Hematopoietic multipotent progenitor cell (in vitro differentiated cells): ENCODE measurements around the gene IFIT1. TPM values are rescaled to one million over a fixed set of nuclear protein-coding genes. Genes with fewer than 3 reads are reported as not detected.
"Not testable (repeated sequence)": the region's sequence is repeated elsewhere in the genome, so short reads cannot be mapped to it uniquely, and the experiment has no call there.

Experiments
- DNase-seq, 3 donors: peaks; one replicate each; pipeline ENCODE4 v3.0.0-alpha.2; 2011 to 2015; ENCODE audit warnings: low read depth in 2 of 3, low spot score in 2 of 3
- total RNA-seq: library from RNA; depleted of rRNA; stranded (reverse); fragments of >200 nt; gene quantifications from one replicate; pipeline ENCODE4 v1.2.3, GENCODE V29; 2012

The IFIT1 gene, protein sequence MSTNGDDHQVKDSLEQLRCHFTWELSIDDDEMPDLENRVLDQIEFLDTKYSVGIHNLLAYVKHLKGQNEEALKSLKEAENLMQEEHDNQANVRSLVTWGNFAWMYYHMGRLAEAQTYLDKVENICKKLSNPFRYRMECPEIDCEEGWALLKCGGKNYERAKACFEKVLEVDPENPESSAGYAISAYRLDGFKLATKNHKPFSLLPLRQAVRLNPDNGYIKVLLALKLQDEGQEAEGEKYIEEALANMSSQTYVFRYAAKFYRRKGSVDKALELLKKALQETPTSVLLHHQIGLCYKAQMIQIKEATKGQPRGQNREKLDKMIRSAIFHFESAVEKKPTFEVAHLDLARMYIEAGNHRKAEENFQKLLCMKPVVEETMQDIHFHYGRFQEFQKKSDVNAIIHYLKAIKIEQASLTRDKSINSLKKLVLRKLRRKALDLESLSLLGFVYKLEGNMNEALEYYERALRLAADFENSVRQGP
- 4.6 TPM for total RNA-seq

DNA sequence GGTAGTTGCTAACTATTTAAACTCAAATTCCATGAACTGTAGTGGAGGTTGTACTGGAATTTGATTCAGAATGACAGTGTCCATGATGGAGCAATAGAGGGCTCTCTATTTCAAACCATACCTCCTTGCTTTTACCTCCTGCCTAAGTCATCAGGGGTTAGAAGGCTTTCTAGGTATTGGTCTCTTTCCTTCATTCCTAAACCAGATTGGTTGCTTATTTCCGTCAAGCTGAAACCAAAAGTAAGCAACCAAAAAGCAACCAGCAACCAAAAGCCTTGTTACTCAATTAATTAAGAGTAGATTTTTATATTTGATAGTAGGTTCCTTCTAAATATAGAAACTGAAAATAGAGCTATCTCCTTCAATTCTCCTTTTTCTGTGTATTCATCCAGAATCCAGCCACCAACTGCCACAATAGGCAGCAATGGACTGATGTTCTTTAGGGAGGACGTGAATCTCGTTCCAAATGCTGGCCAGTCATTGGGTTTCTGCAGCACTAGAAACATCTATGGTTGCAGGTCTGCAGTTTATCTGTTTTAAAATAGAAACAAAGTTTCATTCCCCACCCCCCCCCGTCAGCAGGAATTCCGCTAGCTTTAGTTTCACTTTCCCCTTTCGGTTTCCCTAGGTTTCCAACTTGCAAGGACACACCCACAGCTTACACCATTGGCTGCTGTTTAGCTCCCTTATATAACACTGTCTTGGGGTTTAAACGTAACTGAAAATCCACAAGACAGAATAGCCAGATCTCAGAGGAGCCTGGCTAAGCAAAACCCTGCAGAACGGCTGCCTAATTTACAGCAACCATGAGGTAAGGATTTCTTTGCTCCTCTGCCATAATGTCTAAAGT, at the start of gene IFIT1:
Gene IFIT1 (plus strand): TSS at position 717 of the 850 bp plus-strand sequence. CDS start 90 bp downstream, at position 807.
- peak; percentile 43 to 81 (median 80) for DNase-seq

DNA sequence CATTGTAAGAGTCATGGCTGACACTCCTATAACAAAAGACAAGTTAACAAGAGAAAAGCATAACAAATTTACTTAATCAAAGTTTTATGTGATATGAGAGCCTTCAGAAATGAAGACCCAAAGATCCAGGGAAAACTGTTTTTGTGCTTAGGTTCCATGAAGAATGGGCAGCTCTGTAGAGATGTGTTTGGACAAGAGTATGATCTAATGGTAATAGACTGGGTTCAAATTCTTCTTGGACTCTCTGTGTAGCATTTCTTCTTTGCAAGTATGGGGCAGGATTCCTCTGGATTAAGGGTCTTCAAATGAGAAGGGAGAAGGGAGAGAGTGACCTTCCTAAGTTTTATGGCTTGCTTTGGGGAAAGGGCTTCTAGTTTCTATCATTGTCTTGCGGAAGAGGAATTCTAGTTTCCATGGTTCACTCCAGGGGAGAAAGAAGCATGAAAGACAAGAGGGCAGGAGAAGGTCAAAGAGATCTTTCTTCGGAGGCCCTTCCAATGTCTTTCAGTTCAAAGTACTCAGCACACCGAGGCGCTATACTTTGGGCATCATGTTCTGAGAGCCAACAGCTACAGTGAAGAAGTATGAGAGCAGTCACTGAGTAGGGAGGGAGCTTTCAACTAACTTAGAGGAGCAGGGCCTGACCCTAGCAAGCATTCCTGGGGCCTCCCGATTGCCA, 49.2 kb upstream of the IFIT1 start:
- no peak for DNase-seq

DNA sequence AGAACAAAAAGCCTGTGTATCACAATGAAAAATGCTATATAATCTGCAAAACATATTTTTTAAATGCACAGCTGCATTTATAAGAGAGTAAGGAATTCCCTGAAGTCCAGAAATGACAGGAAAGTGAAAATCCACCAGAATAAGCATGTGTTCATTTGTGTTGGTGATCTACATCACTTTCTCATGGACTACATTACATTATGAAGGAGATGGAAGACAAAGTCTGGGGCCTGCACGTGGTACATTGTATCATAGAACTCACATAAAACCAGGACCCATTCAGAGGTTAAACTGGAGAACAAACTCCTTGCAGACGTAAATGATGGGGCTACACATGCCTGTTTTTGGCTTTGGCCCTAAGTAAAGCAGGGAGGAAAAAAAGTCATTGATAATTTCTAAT, 48.3 kb upstream of the IFIT1 start:
- DNase-seq, result no peak

DNA sequence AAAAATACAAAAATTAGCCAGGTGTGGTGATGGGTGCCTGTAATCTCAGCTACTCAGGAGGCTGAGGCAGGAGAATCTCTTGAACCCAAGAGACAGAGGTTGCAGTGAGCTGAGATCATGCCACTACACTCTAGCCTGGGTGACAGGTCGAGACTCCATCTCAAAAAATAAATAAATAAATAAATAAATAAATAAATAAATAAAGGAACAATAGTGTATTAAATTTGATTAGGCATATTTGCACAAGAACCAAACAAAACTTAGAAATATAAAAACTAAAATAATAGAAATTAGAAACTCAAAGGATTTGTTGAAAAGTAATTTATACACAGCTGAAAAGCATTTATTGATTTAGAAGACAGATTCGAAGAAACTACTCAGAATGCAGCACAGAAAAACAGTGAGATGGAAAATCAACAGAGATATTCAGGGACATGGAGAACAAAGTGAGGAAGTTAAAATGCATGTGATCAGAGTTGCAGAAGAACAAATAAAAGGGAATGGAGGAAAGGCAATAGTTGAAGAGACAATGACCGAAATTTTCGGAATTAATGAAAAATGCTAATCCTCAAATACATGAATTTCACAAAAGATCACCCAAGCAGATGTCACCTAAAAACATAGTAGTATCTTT, 46.9 kb upstream of the IFIT1 start:
- no peak for DNase-seq

DNA sequence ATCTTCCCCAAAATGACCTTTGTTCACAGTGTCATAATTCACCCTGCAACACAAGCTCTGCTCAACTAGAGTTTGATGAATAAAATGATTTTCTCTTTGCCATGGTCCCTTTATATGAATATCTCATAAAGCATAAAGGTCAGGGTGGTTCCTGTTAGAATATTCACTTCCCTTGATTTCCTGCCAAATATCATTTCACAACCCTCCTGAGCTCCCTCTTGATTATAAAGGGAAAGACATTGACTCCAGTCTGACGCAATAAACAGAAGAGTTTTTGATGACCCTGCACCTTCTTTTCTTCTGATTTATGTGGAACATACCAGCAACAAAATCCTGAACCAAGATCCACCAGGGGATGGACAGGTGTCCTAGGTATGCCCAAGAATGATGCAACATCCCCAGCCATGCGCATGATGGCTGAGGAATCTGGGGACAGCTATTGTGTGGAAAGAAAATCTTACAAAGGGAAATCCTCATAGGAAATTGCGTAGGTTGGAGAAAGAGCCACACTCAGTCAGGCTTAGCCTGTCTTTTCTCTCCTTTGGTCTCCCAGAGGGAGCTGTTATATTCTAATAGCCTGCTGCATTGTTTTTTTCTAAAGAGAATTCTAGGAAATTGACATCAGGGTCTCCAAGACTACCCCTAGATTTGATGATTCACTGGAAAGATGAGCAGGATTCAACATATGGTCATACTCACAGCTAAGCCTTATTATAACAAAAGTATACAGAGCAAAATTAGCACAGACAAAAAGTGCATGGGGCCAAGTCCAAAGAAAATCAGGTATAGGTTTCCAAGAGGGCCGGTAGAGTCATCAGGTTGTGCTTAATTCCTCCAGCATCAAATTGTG, 45.8 kb upstream of the IFIT1 start:
- DNase-seq, result no peak

DNA sequence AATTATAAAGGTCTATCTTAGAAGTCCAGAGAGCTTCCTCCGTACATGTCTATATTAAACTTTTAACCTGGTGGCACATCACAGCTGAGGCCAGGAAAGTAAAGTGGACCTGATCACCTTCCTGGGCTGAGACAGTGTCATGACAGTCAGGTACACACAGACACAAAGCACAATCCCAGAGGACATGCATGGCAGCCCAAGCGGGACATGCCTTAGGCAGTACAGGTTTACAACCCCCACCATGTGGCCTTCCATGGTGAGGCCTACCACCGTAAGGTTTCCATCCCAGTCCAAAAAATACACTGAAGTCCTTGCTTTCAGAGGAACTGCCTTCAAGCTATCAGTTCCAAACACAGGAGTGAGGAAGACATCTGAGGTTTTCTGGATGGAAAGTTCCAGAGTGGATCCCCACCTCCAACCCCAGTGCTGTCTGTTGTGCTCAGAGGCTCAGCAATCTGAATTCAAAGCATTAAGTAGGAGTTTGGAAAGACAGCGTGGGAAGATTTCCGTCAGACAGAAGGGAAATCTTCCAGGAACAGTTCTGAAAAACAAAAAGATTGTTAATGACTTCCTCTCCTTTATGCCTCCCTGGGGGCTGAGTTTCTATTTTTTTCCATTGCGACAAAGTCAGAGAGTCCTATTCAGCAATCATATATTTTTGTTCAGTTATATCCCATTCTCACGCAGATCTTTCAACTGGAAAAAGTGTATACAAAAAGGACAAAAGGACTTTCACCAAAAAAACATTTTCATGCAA, 44.5 kb upstream of the IFIT1 start:
- DNase-seq, result no peak

DNA sequence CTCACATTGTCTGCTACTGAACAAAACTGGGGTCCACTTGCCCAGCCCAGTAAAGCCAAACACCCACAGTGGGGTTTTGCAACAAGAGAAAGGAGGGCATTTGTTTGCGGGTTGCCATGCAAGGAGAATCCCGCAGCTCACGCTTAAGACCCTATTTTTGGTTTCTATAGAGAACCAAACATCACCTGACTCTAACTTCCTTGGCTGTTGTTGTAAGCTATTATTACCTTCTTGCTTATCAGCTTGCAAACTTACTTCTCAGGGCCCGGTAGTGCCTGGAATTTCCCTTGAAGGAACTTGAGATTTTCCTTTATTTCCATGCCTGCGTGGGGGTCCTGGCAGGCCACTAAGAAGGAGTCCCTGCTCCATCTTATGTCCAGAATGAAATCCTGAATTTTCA, 43.9 kb upstream of the IFIT1 start:
- no peak for DNase-seq

DNA sequence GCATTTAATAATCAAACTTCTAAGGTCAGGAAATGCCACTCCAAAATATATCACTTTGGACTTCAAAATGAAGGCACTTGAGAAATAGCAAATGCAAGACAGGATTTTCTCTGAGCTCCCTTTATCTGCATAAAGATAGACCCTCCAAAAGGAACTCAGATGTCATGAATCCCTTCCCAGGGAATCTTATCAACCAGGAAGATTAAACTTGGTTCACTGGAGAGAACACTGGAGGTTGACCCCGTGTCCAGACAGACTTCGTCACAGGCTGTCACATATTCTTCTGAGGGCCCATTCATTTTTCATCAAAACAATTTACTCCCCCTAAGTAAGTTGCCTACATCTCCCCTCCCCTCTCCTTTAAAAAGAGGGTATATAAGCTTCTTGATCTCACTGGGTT, 43.4 kb upstream of the IFIT1 start:
- DNase-seq, result no peak

DNA sequence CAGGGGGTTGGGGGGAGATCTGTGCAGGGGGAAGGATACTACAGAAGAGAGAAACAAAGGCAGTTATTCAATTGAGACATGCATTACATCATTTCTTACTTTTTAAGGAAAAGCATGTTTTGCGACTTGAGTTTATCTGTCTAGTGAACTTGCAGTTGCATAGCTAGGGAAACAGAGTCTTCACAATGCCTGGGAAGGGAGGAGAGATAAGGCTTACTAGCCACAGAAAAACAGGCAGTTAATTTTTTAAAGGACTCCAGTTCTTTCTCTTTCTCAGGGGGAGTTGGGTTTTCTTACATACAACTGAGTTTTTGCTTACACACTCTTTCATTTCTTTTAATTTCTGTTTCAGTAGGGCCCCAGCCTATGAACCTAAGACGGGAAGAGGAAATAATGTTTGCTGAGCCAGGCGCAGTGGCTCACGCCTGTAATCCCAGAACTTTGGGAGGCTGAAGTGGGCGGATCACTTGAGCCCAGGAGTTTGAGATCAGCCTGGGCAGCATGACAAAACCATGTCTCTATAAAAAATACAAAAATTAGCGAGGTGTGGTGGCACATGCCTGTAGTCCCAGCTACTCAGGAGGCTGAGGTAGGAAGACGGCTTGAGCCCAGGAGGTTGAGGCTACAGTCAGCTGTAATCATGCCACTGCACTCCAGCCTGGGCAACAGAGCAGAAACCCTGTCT, 41.6 kb upstream of the IFIT1 start:
- DNase-seq, result not testable (repeated sequence)

DNA sequence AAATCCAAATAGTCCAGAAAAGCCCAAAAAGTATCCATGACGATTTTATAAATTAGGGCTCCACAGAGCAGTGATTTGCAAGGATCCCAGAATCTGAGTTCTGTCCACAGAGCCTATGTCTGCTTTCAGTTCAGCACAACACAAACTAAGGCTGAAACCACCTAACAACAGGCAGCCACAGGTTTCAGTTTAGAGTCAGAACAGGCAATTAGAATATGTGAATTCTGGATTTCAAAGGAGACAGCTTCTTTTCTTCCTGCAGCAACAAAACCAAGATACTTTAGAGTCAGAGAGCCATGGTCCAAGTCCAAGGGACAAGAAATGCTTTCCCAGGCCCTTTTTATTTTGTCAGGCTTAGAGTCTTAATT, 41.0 kb upstream of the IFIT1 start:
- no peak for DNase-seq

DNA sequence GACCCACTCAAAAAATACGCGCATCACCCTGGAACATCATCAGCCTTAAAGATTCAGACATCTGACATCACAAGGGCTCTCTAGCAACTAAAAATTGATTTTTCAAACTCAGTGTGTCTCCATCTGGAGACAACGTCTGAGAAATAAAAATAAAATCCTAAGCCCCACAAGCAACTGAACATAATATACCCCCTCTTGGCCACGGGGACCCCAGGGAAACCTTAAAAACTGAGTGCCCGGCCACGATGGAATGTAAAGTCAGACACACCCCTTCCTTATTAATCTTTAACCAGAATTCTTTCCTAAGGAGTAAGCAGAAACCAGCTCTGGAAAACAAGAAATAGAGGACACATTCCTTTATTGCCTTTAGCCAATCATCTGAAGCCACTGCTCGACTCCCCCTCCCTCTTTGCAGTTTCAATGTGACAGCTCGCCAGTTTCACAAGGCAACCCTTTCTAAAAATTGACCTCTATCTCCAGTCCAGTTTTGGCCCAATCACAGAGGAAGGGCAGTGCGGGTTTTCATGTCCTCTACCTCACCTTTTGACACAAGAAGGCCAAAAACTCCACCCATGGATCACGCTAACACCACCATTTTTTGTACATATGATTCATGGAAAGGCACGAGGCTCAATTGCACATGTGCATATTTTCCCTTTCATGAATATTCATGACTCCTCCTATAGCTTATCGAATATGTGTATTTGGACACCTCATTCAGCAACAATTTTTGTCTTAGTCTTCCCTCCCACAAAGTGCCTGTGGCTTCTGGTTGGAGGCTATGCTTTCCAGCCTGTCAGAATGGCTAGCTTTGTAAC, 40.4 kb upstream of the IFIT1 start:
- DNase-seq, result no peak

DNA sequence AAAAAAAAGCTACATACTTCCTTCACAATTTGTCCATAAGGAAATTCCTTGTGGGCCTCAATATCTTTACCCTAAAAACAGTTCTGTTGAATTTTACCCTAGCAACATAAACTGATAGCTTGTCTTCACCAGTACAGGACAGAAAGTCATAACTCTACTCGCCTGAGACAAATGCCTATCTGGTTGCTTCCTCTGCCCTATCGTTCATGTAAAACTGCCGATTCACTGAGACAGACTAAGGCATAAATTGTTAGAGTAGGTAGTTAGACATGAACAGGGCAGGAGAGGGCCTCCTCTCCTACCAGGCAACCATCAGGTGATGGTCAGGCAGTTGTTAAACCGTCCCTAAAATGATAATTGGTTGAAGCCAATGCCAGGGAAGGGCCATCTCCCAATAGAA, 39.6 kb upstream of the IFIT1 start:
- DNase-seq, result no peak

DNA sequence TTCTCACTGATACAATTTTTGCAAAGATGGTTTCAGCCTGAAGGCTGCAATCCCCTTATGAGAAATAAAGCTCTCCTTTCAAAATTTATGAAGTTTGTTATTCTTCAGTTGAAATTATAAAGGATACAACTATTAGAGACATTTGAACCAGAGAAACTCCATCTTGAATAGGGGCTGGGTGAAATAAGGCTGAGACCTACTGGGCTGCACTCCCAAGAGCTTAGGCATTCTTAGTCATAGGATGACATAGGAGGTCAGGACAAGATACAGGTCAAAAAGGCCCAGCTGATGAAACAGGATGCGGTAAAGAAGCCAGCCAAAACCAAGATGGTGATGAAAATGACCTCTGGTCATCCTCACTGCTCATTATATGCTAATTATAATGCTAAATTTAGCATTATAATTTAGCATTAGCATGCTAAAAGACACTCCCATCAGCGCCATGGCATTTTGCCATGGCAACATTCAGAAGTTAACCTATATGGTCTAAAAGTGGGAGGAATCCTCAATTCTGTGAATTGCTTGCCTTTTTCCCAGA, 37.0 kb upstream of the IFIT1 start:
- no peak for DNase-seq

DNA sequence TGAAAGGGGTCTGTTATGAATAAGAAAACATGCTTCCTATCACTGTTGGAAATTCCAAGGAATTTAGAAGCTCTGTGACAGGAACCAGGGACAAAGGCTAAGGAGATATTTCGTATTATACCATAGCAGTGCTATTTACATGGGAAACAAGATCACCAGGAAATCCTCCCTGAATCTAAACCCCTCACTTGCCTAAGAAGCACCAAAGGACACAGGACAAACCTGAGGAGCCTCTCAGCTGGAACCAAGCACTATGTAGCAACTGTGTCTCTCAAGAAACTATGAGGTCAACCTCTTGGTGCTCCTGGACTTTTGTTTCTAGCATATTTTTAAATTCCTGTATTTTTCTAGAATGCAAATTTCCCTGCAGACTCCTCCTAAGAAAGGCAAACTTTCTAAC, 35.3 kb upstream of the IFIT1 start:
- no peak for DNase-seq

DNA sequence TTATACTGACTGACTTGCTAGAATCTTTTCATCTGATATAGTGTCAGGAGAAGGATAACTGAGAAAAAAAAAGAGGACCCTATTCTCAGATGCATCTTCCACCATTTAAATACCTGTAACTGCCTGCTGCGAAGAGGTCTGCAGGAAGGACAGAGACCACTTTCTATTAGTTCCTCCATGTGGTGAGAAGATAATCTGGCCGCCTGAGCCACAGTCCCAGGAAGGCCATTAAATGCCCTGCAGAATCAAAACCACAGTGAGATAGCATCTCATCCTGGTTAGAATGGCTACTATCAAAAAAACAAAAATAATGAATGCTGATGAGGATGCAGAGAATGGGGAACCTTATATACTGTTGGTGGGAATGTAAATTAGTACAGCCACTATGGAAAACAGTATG, 34.4 kb upstream of the IFIT1 start:
- DNase-seq, result no peak

DNA sequence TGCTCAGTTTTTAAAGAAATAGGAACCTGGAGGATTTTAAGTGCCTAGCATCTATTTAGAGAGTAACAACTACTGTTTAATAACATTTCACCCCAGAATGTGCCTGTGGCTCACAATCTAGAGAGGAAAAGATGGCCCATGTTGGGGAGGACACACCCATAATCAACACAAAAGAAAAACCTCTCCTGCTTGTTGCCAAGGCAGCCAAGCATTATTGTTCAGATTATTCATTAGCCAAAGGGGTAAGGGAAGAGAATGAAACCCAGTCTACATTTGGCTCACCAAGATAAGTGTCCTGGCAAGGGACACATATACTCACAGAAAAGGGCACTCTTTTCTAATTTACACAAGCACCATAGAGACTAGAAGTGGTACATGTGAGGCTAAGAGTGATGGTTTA, 32.3 kb upstream of the IFIT1 start:
- no peak for DNase-seq

DNA sequence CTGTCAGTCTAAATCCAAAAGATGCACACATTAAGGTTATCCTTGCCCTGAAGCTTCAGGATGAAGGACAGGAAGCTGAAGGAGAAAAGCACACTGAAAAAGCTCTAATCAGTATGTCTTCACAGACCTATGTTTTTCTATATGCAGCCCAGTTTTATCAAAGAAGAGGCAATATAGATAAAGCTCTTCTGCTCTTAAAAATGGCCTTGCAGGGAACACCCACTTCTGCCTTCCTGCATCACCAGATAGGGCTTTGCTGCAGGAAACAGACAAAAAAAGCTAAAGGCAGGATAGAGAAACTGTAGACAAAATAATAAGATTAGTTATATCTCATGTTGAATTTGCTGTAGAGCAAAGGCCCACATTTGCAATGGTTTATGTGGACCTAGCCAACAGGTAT, 29.5 kb upstream of the IFIT1 start:
- DNase-seq, result peak in 1 of 3 donors; percentile 51
